ENCODE data around the gene DHRS1. TPM values are rescaled to one million over a fixed set of nuclear protein-coding genes. Genes with fewer than 3 reads are reported as not detected.

DHRS1 gene
- total and polyA plus RNA-seq, 9 of the 15 experiments (the other 6 are each of a cell fraction or from before 2014, with no cell fraction given), result 7.3 to 33.6 (median 13.3) TPM

- TF ChIP-seq TCFL5 (CRISPR knock-in tag; conservative IDR thresholded peaks at IDR 0.05), result no peak
- TF ChIP-seq ZNF253 (CRISPR knock-in tag; conservative IDR thresholded peaks at IDR 0.05), result no peak
- no peak for TF ChIP-seq STAT5A (IDR thresholded peaks at IDR 0.05; ENCODE audit: borderline replicate concordance, low read length)
- no peak for TF ChIP-seq ARNT (IDR thresholded peaks at IDR 0.05)
- no peak for TF ChIP-seq ELF2 (CRISPR knock-in tag; IDR thresholded peaks at IDR 0.05)
- TF ChIP-seq IRF2 (CRISPR knock-in tag; IDR thresholded peaks at IDR 0.05), result no peak
Observed at GRCh38 chr14:24249230-24250021, 50.2 kb downstream of the DHRS1 start (continued).

DNA sequence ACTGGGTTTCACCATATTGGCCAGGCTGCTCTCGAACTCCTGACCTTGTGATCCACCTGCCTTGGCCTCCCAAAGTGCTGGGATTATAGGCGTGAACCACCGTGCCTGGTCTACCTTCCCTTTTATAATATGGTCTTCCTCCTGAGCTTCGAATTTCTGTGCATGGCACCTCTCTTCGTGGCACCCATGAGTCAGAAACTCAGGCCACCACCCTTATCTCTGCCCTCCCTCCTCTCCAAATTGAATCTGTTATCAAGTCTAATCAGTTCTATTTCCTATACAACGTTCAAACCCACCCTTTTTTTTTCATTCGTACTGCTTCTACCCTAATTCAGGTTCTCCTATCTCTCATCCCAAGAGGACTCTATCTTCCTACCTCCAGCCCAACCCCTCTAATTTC is 52.2 kb downstream of the DHRS1 start:
- H3K79me2 ChIP-seq (ENCODE audit: control insufficient read depth, insufficient read depth, low read length), result no peaks in the 10 kb centered on the region
- no peak overlapping the region for H3K9ac ChIP-seq (ENCODE audit: insufficient read depth in 1 of 2, low read depth in 2 of 2, low read length in 2 of 2)
- DNase-seq (ENCODE audit: extremely low read depth in 1 of 4, low spot score in 3 of 4) (no peak), ATAC-seq (no peak), FAIRE-seq (no peak)
- no peak overlapping the region for H3K4me2 ChIP-seq (ENCODE audit: insufficient read depth, low read length)
- ChIA-PET POLR2A (interaction anchor here (0.8 to 1.1 kb wide), 2 partner anchors 10 to 16 kb away, joined by 4 to 5 read pairs; no protein-coding TSS in a partner anchor), CTCF (ENCODE audit: low intra/inter-chr PET ratio) (interaction anchor here (0.7 kb wide), 1 partner anchor 144 kb away, joined by 4 read pairs; no protein-coding TSS in a partner anchor)
- no peak overlapping the region for H2AFZ ChIP-seq (ENCODE audit: low read depth, low read length)
- H4K20me1 ChIP-seq (replicated peaks; ENCODE audit: control insufficient read depth, insufficient read depth, low read length), result no peaks in the 10 kb centered on the region
- H3K9me1 ChIP-seq (ENCODE audit: control insufficient read depth, insufficient read depth, low read length), result no peaks in the 10 kb centered on the region
- BruUV-seq (replicated peaks), result no TSS peak
- H3K9me3 ChIP-seq (replicated peaks; ENCODE audit: control insufficient read depth, insufficient read depth, low read depth, low read length), result no peaks in the 10 kb centered on the region
- H3K27me3 ChIP-seq (ENCODE audit: control insufficient read depth in 2 of 2, insufficient read depth in 2 of 2, low read length in 2 of 2), result no peaks in the 10 kb centered on the region
- no peak overlapping the region for H3K27ac ChIP-seq (ENCODE audit: extremely low read depth, low read depth, low read length)
- no peak overlapping the region for H3K4me3 ChIP-seq
- intact Hi-C loops (cut with micrococcal nuclease) (no loop called here), in situ Hi-C loops (cut with MboI) (loop anchor here (10.0 kb wide), 1 partner anchor 187 kb away; no protein-coding TSS in a partner anchor)
- TF ChIP-seq ZSCAN32 (CRISPR knock-in tag; IDR thresholded peaks at IDR 0.05), result no peak
- no peak for TF ChIP-seq PRPF4 (IDR thresholded peaks at IDR 0.05; ENCODE audit: insufficient read depth, low read depth, low read length, poor library complexity, severe bottlenecking)
- TF ChIP-seq DPF2 (IDR thresholded peaks at IDR 0.05), result 0 out of 2 replicates have a peak, but pooled peaks have one; percentile 20
- TF ChIP-seq ELF4 (CRISPR knock-in tag; IDR thresholded peaks at IDR 0.05), result no peak
- TF ChIP-seq ZNF766 (CRISPR knock-in tag; conservative IDR thresholded peaks at IDR 0.05), result no peak
- no peaks in the 10 kb centered on the region; the same call in 2 of the 3 replicates for H3K36me3 ChIP-seq (ENCODE audit: control insufficient read depth, insufficient read depth, low read length)
- WGBS (ENCODE audit: insufficient coverage, low coverage, missing lambda C conversion rate), result 14% methylated on average over 5 of the region's 7 CpGs
- peaks cover 4 to 9% of the 10 kb centered on the region in 2 experiments; a peak in 4 of 5 replicates for H3K4me1 ChIP-seq (replicated peaks in 1 of 2; ENCODE audit: control insufficient read depth in 2 of 2, insufficient read depth in 2 of 2, low read length in 2 of 2)

All from K562 (cell line).